GM18868 (cell line): ENCODE measurements around the gene FLRT2.

ENCODE experiments used
- ATAC-seq: cut with Tn5 transposase; IDR thresholded peaks from one replicate; pipeline ENCODE4 v1.9.1; 2021; ENCODE audit warnings: mild to moderate bottlenecking, moderate library complexity; ENCODE audit not compliant: unreplicated experiment

The FLRT2 gene

DNA sequence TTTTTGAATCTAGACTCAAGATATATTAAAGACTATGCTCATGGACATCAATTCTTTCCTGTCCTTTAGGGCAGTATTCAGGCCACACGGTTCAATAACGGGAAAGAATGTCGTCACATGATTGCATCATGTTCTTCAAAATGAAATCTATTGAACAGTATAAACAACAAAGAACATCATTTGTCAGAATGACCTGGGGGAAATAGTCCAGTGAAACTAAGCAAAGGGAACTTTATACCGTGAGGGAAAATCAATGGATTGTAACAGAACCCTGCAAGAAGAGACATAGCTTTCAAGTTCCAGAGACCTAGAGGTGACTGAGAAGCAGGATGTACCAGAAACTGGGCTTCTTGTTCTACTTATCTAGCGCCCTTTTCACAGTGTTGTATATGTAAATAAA is 32.7 kb downstream of the FLRT2 start:
- ATAC-seq = no peak

GRCh38 chr14:85564841-85565527 is 35.0 kb downstream of the FLRT2 start:
- ATAC-seq = no peak

DNA sequence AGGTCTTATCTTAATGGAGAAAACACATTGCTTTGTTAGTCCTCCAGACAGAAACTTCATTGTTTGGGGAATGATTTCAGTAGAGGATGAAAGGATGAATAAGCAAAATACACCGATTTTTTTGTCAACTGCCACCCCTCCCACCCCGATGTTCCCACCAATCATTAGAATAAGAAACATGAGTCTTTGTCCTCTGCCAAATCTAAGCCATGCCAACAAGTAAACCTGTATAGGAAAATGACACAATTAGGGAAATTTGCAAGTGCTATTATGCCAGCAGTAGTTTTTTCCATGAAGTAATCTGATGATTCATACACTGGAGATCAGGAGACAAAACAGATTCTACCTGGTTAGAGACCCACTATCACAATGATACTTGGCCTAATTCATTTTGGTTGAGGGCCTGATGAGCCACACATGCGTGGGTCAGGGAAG is 35.9 kb downstream of the FLRT2 start:
- no peak for ATAC-seq

DNA sequence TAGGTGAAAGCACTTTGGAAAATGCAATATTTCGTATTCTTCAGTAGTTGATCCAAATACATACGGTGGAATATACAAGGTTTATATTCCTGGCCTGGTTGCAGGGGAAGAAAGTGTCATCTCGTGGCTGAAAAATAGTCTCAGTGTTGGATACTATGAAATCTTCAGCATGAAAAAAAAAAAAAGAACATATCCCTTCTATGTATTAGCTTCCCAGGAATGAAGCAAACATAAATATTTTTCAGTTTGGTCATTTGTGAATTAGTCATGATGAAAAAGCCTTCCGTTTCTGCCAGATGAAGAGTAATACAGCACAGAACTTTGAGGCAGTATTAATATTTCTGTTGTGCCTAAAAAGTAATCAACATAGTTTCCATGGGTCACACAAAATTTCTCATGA is 36.7 kb downstream of the FLRT2 start:
- ATAC-seq = no peak

DNA sequence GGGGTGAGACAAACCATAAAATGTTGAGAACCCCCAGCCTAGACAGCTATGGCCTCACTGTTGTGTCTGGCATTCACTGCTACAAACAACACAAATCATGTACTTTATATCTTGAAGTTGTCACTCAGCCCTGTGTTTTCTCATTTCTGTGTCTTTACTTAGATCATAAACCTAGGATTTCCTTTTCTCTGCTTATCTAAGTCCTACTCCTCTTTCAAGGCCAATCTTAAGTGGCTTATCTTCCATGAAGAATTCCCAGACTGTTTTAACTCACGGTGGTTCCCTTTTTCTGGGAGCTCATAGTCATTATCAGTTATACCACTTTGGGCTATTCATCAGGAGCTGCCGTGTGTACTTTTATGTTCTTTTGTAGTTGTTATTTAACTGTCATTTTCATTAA is 42.1 kb downstream of the FLRT2 start:
- ATAC-seq = no peak

DNA sequence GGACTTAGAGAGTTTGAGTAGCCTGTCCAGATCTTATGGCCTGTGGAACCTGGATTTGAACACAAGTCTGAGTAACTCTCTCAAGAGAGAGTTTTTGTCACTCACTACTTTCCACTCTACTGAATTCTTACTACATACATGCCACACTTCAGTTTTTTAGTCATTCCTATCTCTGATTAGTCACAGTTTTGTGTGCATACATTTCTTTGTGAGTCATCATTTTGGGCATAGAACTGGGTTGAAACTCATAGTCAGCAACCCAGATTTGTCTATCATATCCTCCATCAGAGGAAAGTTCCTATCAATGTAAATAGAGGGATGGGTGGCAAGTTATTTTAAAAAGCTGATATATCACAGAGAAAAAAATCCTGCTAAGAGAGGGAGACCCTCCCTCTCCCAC is 42.9 kb downstream of the FLRT2 start:
- no peak for ATAC-seq

DNA sequence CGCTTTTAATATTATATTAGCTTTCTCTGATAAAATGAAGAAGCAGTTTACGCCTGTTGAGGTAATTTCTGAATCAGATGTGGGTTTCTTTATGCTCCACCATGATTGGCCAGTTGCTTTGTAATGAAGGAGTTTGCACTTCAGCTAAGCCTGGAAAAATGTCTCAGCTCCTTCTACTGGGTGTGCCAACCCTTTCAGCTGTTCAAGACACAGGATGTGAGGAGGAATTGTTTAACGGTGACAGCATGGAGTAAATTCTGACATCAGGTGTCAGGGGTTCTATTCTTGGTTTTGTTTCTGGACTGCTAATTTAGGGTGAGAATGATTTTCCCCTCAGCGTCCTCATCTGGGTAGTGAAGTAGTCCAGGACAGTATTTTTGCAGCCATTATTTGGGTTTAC is 43.5 kb downstream of the FLRT2 start:
- no peak for ATAC-seq

- ATAC-seq = no peak
Observed at GRCh38 chr14:85574853-85575616, 45.1 kb downstream of the FLRT2 start.

- ATAC-seq = no peak
Observed at GRCh38 chr14:85575617-85575898, 45.6 kb downstream of the FLRT2 start.

DNA sequence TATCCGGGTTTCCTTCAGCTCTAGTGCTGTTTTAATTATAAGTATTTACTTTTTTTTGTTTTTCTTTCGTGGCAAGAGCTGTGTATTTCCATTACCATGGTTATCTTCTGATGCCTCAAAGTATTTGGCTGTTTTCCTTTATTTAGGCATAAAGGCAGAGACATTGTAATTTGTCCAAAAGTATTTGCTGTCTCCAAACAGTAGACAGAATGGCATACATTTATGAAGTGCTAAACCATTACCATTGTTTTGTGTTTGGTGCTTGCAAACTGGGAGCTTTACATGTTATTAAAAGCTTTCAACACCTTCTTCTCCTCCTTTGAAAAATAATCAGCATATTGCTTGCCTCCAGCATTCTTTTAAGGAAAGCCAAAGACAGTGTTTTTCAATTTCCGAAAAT is 46.3 kb downstream of the FLRT2 start:
- no peak for ATAC-seq

DNA sequence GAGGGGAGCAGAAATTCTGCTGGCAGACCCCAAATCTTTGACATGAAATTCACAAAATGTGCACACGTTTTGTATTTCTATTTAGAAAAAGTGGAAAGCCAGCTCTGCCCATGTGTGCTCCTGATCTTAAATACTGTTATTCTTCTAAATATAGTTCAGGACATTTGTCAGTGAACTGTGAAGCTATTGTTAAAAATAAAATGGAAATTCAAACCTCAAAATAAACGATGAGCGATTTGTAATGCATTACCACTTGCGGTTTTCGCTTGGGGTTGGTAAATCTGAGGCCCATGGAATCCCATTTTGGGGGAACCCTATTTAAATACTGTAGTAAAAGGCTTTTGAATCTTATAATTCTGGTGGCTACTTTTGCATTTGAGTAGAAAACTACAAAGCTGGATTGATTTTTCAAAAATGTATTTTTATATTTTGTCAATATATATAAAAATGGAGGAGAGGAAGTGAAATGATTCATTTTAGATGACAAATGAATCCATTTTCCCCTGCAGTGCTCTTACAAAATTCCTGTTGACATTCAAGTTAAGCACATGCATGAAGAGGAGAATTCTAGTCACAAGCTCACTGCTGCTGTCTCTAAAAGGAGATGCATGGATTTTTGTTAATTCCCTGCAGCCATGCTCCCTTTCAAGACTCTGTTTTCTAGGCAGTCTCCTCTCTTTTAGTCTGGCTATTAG is 47.1 kb downstream of the FLRT2 start:
- ATAC-seq = no peak

DNA sequence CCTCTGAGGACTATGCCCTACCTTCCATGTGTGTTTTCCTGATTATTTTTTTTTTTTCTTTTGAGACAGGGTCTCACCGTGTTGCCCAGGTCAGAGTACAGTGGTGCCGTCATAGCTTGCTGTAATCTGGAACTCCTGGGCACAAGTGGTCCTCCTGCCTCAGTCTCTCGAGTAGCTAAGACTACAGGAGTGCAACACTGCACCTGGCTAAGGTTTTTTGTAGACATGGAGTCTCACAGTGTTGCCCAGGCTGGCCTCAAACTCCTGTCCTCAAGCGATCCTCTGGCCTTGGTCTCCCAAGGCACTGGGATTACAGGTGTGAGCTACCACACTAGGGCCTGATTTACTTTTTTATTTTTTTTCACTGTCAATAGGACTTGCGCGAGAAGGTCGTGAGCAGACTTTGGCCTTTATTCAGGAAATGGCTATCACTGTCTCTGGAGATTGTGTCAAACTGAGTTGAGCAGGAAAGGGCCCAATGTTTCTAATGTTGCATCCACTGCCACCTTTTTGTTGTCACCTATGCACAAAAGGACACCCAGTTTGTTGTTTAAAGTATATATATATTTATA is 47.7 kb downstream of the FLRT2 start:
- ATAC-seq = no peak

GRCh38 chr14:85578357-85578756 is 48.4 kb downstream of the FLRT2 start:
- no peak for ATAC-seq

DNA sequence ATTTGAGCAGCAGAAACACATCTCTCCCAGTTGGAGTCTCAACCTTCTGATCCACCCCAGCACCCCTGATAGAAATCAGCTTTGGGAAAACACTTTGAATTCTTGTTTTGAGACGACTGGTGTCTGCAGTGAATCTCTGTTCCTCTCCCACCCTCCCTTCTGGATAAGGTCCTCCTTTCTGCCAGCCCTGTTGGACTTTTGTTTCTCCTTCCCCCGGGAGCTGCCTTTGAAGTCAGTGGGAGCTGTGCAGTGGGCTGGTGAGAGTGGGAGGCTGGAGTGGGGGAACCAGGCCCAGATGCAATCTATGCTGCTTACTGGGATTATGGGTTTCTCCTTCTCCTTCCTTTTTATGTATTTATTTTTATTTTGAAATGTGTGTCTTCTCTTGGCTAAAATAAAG is 49.0 kb downstream of the FLRT2 start:
- ATAC-seq = no peak

DNA sequence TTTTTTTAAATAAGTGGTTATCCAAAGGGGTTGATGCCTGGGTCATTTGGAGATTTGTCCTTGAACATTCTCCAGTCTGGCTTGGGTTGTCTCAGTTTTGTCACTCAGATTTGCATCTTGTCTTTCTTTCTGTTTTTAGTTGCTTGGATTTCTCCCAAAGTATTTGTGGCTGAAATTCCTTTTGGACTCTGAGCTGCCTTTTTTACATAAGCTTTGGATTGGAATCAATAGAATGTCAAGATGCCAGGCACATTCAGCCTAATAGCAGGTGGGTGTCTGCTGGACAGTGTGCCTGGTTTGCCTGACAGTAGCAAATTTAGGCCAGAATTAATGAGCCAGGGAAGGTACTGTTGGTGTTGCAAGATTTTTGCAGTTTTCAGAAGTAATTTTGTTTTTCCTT is 50.0 kb downstream of the FLRT2 start:
- ATAC-seq = no peak

DNA sequence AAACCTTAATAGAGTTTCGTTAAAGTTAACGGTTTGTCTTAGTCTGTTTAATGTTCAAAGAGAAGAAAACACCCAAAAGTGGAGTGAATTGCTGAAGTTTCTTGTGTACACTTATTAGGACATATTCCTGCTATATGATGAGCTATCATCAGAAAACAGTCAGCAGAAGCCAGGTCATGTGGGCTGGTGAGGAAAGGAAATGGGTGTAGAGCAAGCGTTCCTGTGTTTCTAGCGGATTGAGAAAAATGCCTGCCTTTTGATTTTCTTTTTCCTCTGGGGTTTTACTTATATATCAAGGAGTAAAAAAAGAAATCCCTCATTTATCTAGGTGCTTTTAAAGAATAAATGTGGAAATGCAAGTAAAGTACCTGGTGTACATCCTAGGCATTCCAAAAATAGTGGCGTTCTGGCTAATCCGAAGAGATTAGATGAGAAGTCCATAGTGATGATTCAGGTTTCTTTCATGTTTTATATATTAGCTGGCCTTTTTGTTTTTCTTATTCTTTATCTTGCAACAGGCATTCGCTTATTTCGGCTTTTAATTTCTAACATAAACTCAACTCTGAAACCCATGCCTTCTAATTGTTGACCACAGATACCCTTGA is 50.7 kb downstream of the FLRT2 start:
- no peak for ATAC-seq

DNA sequence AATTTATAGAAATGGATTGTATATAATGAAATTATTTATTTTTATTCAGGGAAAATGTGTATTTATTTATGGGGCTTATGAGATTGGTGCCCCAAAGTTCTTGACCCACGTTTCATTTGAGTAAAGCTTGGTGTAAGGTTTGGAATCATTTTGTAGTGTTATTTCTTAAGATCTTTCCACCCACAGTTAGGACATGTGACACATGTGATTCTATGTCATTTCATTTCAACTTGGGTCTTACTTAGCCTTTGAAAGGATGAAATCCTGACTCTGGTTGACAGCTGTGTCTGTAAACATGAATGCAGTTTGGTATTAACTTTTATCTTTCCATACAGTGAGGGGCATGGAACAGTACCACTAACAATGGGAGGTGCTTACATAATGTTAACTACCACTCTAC is 51.7 kb downstream of the FLRT2 start:
- ATAC-seq = no peak

- no peak for ATAC-seq
Observed at GRCh38 chr14:85583380-85583779, 53.4 kb downstream of the FLRT2 start.

DNA sequence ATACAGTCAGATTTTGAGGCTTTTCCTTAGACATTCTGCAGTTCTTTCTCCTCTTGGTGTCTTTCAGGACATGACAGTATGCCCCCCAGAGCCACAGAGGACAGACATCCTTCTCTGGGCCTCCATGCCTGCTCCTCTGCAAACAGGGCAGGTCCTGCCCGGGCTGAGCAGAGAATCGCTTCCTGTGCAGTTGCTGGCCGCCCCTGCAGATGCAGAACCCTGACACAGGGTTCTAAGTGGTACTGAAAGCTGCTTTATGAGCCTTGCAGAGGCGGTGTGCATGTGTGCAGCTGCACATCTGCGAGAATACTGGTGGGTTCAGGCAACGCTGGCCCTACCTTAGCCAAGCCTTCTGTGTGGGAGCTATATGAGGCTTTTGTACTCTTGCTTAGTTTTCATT is 54.5 kb downstream of the FLRT2 start:
- no peak for ATAC-seq

DNA sequence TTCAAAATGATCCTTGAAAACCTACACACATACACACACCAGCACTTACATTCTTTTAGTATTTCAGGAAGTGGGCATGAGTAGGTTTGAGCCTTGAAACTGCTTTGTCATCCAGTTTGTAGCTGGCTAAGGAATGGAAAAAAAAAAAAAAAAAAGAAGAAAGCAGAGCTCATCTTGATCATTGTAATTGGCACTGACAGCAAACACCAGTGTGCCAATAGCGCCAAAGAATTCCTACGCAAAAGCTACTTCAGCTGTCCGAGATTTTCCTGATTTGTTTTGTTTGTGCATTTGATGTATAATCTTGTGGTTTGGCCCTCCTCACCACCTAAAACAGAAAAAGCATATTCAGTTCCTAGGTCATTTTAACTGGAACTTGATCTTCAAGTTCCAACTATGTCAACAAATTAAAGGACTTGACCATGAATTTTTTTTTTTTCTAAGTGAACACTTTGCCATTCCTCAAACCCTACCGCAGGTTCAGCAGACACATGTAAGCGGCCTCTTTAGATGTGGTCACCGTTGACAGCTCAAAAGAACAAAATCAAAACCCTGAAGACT is 57.3 kb downstream of the FLRT2 start:
- no peak for ATAC-seq

- no peak for ATAC-seq
Observed at GRCh38 chr14:85590784-85591183, 60.8 kb downstream of the FLRT2 start.
